Aorta (tissue), 5 donors: ENCODE measurements around the gene CENPK. TPM values are rescaled to one million over a fixed set of nuclear protein-coding genes. Genes with fewer than 3 reads are reported as not detected.

ENCODE experiments used
- ATAC-seq: fragments of 200-7000 bp; cut with Tn5 transposase; one replicate; pipeline ENCODE4 v1.9.1; 2022; ENCODE audit warnings: moderate library complexity; ENCODE audit not compliant: low FRiP score
- DNase-seq, 2 donors: peaks; one replicate each; pipeline ENCODE4 v3.0.0-alpha.2; 2020
- H3K27ac ChIP-seq, 2 donors: one replicate each; pipeline ENCODE4 v1.5.1; 2013; ENCODE audit warnings: low read length in 2 of 2, mild to moderate bottlenecking in 2 of 2, moderate library complexity in 2 of 2, control low read depth in 1 of 2, inconsistent platforms in 1 of 2, low read depth in 1 of 2
- H3K27me3 ChIP-seq, 2 donors: one replicate each; pipeline ENCODE4 v1.6.1; 2013; ENCODE audit warnings: control low read depth in 1 of 2, low read length in 1 of 2, mild to moderate bottlenecking in 1 of 2, moderate library complexity in 1 of 2; ENCODE audit not compliant: insufficient read depth in 2 of 2, control insufficient read depth in 1 of 2
- H3K36me3 ChIP-seq, 2 donors: one replicate each; pipeline ENCODE4 v1.6.1; 2013; ENCODE audit warnings: control low read depth in 1 of 2, low read length in 1 of 2, mild to moderate bottlenecking in 1 of 2; ENCODE audit not compliant: insufficient read depth in 2 of 2, control insufficient read depth in 1 of 2
- H3K4me1 ChIP-seq, 2 donors: one replicate each; pipeline ENCODE4 v1.6.1; 2013; ENCODE audit warnings: low read length in 2 of 2, control low read depth in 1 of 2, mild to moderate bottlenecking in 1 of 2, moderate library complexity in 1 of 2; ENCODE audit not compliant: insufficient read depth in 2 of 2, control insufficient read depth in 1 of 2
- H3K4me3 ChIP-seq, 2 donors: one replicate each; pipeline ENCODE4 v1.5.1; 2013; ENCODE audit warnings: low read length in 2 of 2, control low read depth in 1 of 2, mild to moderate bottlenecking in 1 of 2
- H3K9me3 ChIP-seq: one replicate; pipeline ENCODE4 v1.6.1; 2013; ENCODE audit warnings: mild to moderate bottlenecking, low read length; ENCODE audit not compliant: control insufficient read depth
- WGBS, 2 donors: extraction: QIAGEN DNeasy Blood & Tissue Kit; methylation state at CpG; one replicate each; pipeline ENCODE4 v1.1.7; 2013; 5-methylcytosine and 5-hydroxymethylcytosine counted together
- intact Hi-C, 2 donors: fragments of 100-400 bp; cut with DNase I; formaldehyde crosslinking; loops; one replicate each; pipeline versions ENCODE4 v1.14.2 to v1.15.0; 2022
- polyA plus RNA-seq, 2 donors: library from polyadenylated mRNA; stranded (reverse); fragments of 200-250 nt; gene quantifications; one replicate each; pipeline ENCODE4 v1.2.3, GENCODE V29; 2013
- total RNA-seq, 2 donors: library from RNA; stranded (reverse); fragmentation: NEBNext Ultra II Directional; extraction: Animal tissue kit (Norgen Biotek cat#: 25700); gene quantifications; one replicate each; pipeline ENCODE4 v1.2.1, GENCODE V29; 2021
- donor health status: healthy with polysubstance abuse.
- donor health status: Bipolar disorder and iron deficiency.
- donor health status: DM: no; HTN: no; CAD: no.
- donor health status: DM: no; HTN: no; CAD: no.
- donor health status: DM: yes; HTN: yes; CAD: no.

CENPK gene
- total and polyA plus RNA-seq, 4 donors = 0.05 to 3.7 (median 2.8) TPM

- ATAC-seq (no peak), DNase-seq (no peak)
- Histone ChIP-seq H3K4me1 (no peaks in the 10 kb centered on the region), H3K36me3 (no peaks in the 10 kb centered on the region), H3K4me3 (no peak overlapping the region), H3K27me3 (no peaks in the 10 kb centered on the region), H3K9me3 (no peaks in the 10 kb centered on the region), H3K27ac (no peak overlapping the region)
- WGBS, 2 donors = 65 to 79% methylated on average over 1 of the region's 1 CpG
- intact Hi-C loops = loop anchor here in 1 of 2 donors (10.0 kb wide), 1 partner anchor 114 kb away; no protein-coding TSS in a partner anchor
These were observed 84.6 kb downstream of the CENPK start for GRCh38 chr5:65478336-65478735.

GRCh38 chr5:65475895-65476294 lies 87.1 kb downstream of the CENPK start:
- Histone ChIP-seq H3K4me3 (no peak overlapping the region), H3K27ac (no peak overlapping the region), H3K9me3 (no peaks in the 10 kb centered on the region), H3K36me3 (no peaks in the 10 kb centered on the region), H3K27me3 (no peaks in the 10 kb centered on the region), H3K4me1 (no peaks in the 10 kb centered on the region)
- ATAC-seq = no peak
- no peak for DNase-seq
- WGBS, 2 donors = 92 to 97% methylated on average over 1 of the region's 1 CpG
- intact Hi-C loops = loop anchor here in 1 of 2 donors (10.0 kb wide), 1 partner anchor 111 kb away; no protein-coding TSS in a partner anchor

- Histone ChIP-seq H3K4me3 (no peak overlapping the region), H3K36me3 (no peaks in the 10 kb centered on the region), H3K27ac (no peak overlapping the region), H3K27me3 (no peaks in the 10 kb centered on the region), H3K9me3 (no peaks in the 10 kb centered on the region), H3K4me1 (no peaks in the 10 kb centered on the region)
- no peak for ATAC-seq
- intact Hi-C loops = loop anchor here in 1 of 2 donors (10.0 kb wide), 1 partner anchor 111 kb away; no protein-coding TSS in a partner anchor
- no peak for DNase-seq
- WGBS, 2 donors = 93% methylated on average over 4 of the region's 4 CpGs
These were observed 87.6 kb downstream of the CENPK start for GRCh38 chr5:65475336-65475735.

- no peak for ATAC-seq
- Histone ChIP-seq H3K4me1 (no peaks in the 10 kb centered on the region), H3K27ac (no peak overlapping the region), H3K4me3 (no peak overlapping the region), H3K27me3 (no peaks in the 10 kb centered on the region), H3K9me3 (no peaks in the 10 kb centered on the region), H3K36me3 (no peaks in the 10 kb centered on the region)
- 54 to 58% methylated on average over 3 of the region's 3 CpGs for WGBS, 2 donors
- intact Hi-C loops = loop anchor here in 1 of 2 donors (10.0 kb wide), 1 partner anchor 109 kb away; no protein-coding TSS in a partner anchor
- no peak for DNase-seq
These were observed 88.7 kb downstream of the CENPK start for GRCh38 chr5:65474130-65474711.

GRCh38 chr5:65468633-65469032 lies 94.3 kb downstream of the CENPK start:
- Histone ChIP-seq H3K4me3 (no peak overlapping the region), H3K27me3 (no peaks in the 10 kb centered on the region), H3K36me3 (no peaks in the 10 kb centered on the region), H3K4me1 (no peaks in the 10 kb centered on the region), H3K9me3 (no peaks in the 10 kb centered on the region), H3K27ac (no peak overlapping the region)
- DNase-seq = no peak
- ATAC-seq = no peak
- 84 to 88% methylated on average over 3 of the region's 3 CpGs for WGBS, 2 donors
- intact Hi-C loops = no loop called here

Other genes starting within 250 kb of the CENPK start
- 10 to 100 TPM in 1 of 2 donors, 1 to 10 TPM in 1; 7.1 to 11.5 TPM for gene ADAMTS6, start 81.2 kb downstream of the CENPK start, total RNA-seq
- gene ADAMTS6, start 81.2 kb downstream of the CENPK start, polyA plus RNA-seq = 1 to 10 TPM in 1 of 2 donors, under 1 TPM in 1; 0.31 to 1.5 TPM
- 10 to 100 TPM; 31.0 to 46.9 TPM for gene PPWD1, start 128 bp upstream of the CENPK start, total RNA-seq
- 10 to 100 TPM; 21.3 to 40.3 TPM for gene PPWD1, start 128 bp upstream of the CENPK start, polyA plus RNA-seq
- gene TRIM23, start 61.2 kb upstream of the CENPK start, total RNA-seq = 10 to 100 TPM; 17.9 to 21.9 TPM
- 1 to 10 TPM; 7.0 to 7.6 TPM for gene TRIM23, start 61.2 kb upstream of the CENPK start, polyA plus RNA-seq
- 1 to 10 TPM; 2.7 TPM for gene SHLD3, start 61.9 kb upstream of the CENPK start, total RNA-seq
- gene SHLD3, start 61.9 kb upstream of the CENPK start, polyA plus RNA-seq = 1 to 10 TPM; 2.1 to 2.6 TPM
- gene TRAPPC13, start 61.9 kb upstream of the CENPK start, total RNA-seq = 10 to 100 TPM; 19.1 TPM
- 10 to 100 TPM; 11.6 to 16.1 TPM for gene TRAPPC13, start 61.9 kb upstream of the CENPK start, polyA plus RNA-seq
- 10 to 100 TPM; 21.9 to 23.2 TPM for gene SGTB, start 158.9 kb upstream of the CENPK start, total RNA-seq
- gene SGTB, start 158.9 kb upstream of the CENPK start, polyA plus RNA-seq = 1 to 10 TPM; 6.5 to 8.8 TPM
- 10 to 100 TPM; 14.0 to 16.5 TPM for gene NLN, start 159.0 kb upstream of the CENPK start, total RNA-seq
- gene NLN, start 159.0 kb upstream of the CENPK start, polyA plus RNA-seq = 1 to 10 TPM; 2.5 to 7.0 TPM